Endothelial cell of umbilical vein (primary cell): ENCODE results near the gene MAP1LC3B. TPM values are rescaled to one million over a fixed set of nuclear protein-coding genes. Genes with fewer than 3 reads are reported as not detected.

Experiments used
- BruUV-seq: library from RNA; stranded (reverse); fragments of 400-500 nt; replicated peaks from 2 replicates; lab custom pipeline; 2021; lab: Mats Ljungman, UMichigan
- CTCF ChIA-PET: fragments of 300-600, 350-600 bp; sonication (Branson Sonifier 250); formaldehyde crosslinking; loops from one replicate; lab custom pipeline; 2021; ENCODE audit warnings: antibody characterized with exemption, inconsistent platforms; lab: Charles Lee
- POLR2A ChIA-PET: fragments of 300-600, 350-600 bp; sonication (Branson Sonifier 250); formaldehyde crosslinking; loops from one replicate; lab custom pipeline; 2021; ENCODE audit warnings: antibody characterized with exemption, inconsistent platforms; lab: Charles Lee
- DNase-seq: peaks from one replicate; pipeline ENCODE4 v3.0.0-alpha.2; 2011; ENCODE audit warnings: low read depth, low spot score
- FAIRE-seq: peaks from 2 replicates; lab custom pipeline; 2011; peaks lifted over from hg19 to GRCh38; lab: Jason Lieb, UNC
- H2AFZ ChIP-seq: 2 replicates; pipeline ENCODE4 v1.6.0; 2012; ENCODE audit warnings: low read depth, low read length, control low read depth, inconsistent platforms
- H3K27ac ChIP-seq: 2 replicates; pipeline ENCODE4 v1.5.1; 2011; ENCODE audit warnings: low read depth, mild to moderate bottlenecking, control low read depth, low read length, moderate library complexity; ENCODE audit not compliant: insufficient read depth
- H3K27me3 ChIP-seq, 2 experiments: 2 replicates each; pipeline versions ENCODE4 v1.6.0 to v1.6.1; 2011; ENCODE audit warnings: low read length in 2 of 2, mixed read lengths in 1 of 2; ENCODE audit not compliant: control insufficient read depth in 2 of 2, insufficient read depth in 2 of 2
- H3K36me3 ChIP-seq, 2 experiments: 2 replicates in 1 of 2; 3 replicates in 1 of 2; pipeline ENCODE4 v1.5.1; 2011; ENCODE audit warnings: low read length in 2 of 2, mild to moderate bottlenecking in 1 of 2, moderate library complexity in 1 of 2; ENCODE audit not compliant: control insufficient read depth in 2 of 2, insufficient read depth in 2 of 2; ENCODE audit errors: extremely low read depth in 1 of 2
- H3K4me1 ChIP-seq: 3 replicates; pipeline ENCODE4 v1.5.1; 2011; ENCODE audit warnings: mild to moderate bottlenecking, low read length; ENCODE audit not compliant: control insufficient read depth, insufficient read depth; ENCODE audit errors: extremely low read depth
- H3K4me2 ChIP-seq: 2 replicates; pipeline ENCODE4 v1.6.1; 2011; ENCODE audit warnings: low read length, control low read depth, mixed read lengths; ENCODE audit not compliant: insufficient read depth
- H3K4me3 ChIP-seq, 3 experiments: fragments of 200-600 bp in 1 of 3; sonication (generic), shearing (Covaris generic) in 1 of 3; replicated peaks in 1 of 3; 2 replicates each; pipeline ENCODE4 v1.5.1; 2011 to 2016; ENCODE audit warnings: control low read depth in 3 of 3, low read length in 3 of 3, mild to moderate bottlenecking in 2 of 3, inconsistent platforms in 1 of 3, low read depth in 1 of 3, moderate library complexity in 1 of 3; ENCODE audit not compliant: insufficient read depth in 1 of 3
- H3K79me2 ChIP-seq: 2 replicates; pipeline ENCODE4 v1.6.0; 2012; ENCODE audit warnings: low read length, inconsistent platforms; ENCODE audit not compliant: control insufficient read depth, insufficient read depth
- H3K9ac ChIP-seq: replicated peaks from 2 replicates; pipeline ENCODE3; 2011; ENCODE audit warnings: low read length, control low read depth; ENCODE audit not compliant: insufficient read depth; ENCODE audit errors: extremely low read depth
- H3K9me1 ChIP-seq: replicated peaks from 3 replicates; pipeline ENCODE4 v1.6.0; 2011; ENCODE audit warnings: mild to moderate bottlenecking, low read length; ENCODE audit not compliant: control insufficient read depth, insufficient read depth; ENCODE audit errors: extremely low read depth
- H3K9me3 ChIP-seq: replicated peaks from 2 replicates; pipeline ENCODE4 v1.5.1; 2012; ENCODE audit warnings: low read length, inconsistent platforms; ENCODE audit not compliant: control insufficient read depth, insufficient read depth
- H4K20me1 ChIP-seq: replicated peaks from 2 replicates; pipeline ENCODE3; 2011; ENCODE audit warnings: mild to moderate bottlenecking, low read length; ENCODE audit not compliant: control insufficient read depth, insufficient read depth; ENCODE audit errors: extremely low read depth
- CTCF ChIP-seq, 2 donors: IDR thresholded peaks; 1 replicate in 1 of 2; 2 replicates in 1 of 2; pipeline ENCODE4 v1.5.1; 2011; ENCODE audit warnings: low read length in 2 of 2, mild to moderate bottlenecking in 2 of 2, moderate library complexity in 2 of 2, control low read depth in 1 of 2, inconsistent platforms in 1 of 2, low read depth in 1 of 2; ENCODE audit not compliant: insufficient read depth in 1 of 2; ENCODE audit errors: extremely low read depth in 1 of 2
- EZH2 ChIP-seq: IDR thresholded peaks from 2 replicates; pipeline ENCODE4 v1.6.1; 2012; ENCODE audit warnings: borderline replicate concordance, low read depth, mild to moderate bottlenecking, moderate library complexity, low read length, inconsistent platforms; ENCODE audit not compliant: severe bottlenecking
- FOS ChIP-seq: IDR thresholded peaks from 2 replicates; pipeline ENCODE4 v1.6.1; 2011; ENCODE audit warnings: mild to moderate bottlenecking, low read length, moderate library complexity, borderline replicate concordance; ENCODE audit not compliant: insufficient read depth
- GATA2 ChIP-seq: IDR thresholded peaks from 2 replicates; pipeline ENCODE4 v1.7.0; 2011; ENCODE audit warnings: low read depth, mild to moderate bottlenecking, moderate library complexity, mixed read lengths, low read length; ENCODE audit not compliant: insufficient read length, insufficient read depth
- JUN ChIP-seq: IDR thresholded peaks from 2 replicates; pipeline ENCODE4 v1.6.1; 2011; ENCODE audit warnings: borderline replicate concordance, low read depth; ENCODE audit not compliant: insufficient read length, insufficient read depth
- MAX ChIP-seq: IDR thresholded peaks from 2 replicates; pipeline ENCODE4 v1.6.1; 2011; ENCODE audit not compliant: insufficient read depth, insufficient read length
- MYC ChIP-seq: IDR thresholded peaks from one replicate; pipeline ENCODE4 v1.6.1; 2011; ENCODE audit warnings: mild to moderate bottlenecking, low read depth, low read length
- POLR2A ChIP-seq: IDR thresholded peaks from 2 replicates; pipeline ENCODE4 v1.6.1; 2012; ENCODE audit warnings: low read depth, mild to moderate bottlenecking, control low read depth, low read length
- POLR2AphosphoS5 ChIP-seq: IDR thresholded peaks from 2 replicates; pipeline ENCODE4 v1.6.1; 2012; ENCODE audit warnings: low read depth, mild to moderate bottlenecking, control low read depth, low read length, moderate library complexity; ENCODE audit not compliant: insufficient read depth
- dilution Hi-C: fragments of 300-500 bp; cut with MboI; formaldehyde crosslinking; loops from one replicate; pipeline ENCODE4 v1.15.0; 2019; ENCODE audit warnings: low sequenced_read_pairs; ENCODE audit not compliant: extremely low pct_ligation_motif_present
- intact Hi-C: fragments of 100-400 bp; cut with micrococcal nuclease; formaldehyde crosslinking; loops from one replicate; pipeline ENCODE4 v1.10.0; 2022
- polyA plus RNA-seq, 4 experiments: library from polyadenylated mRNA; depleted of rRNA in 3 of 4; stranded (reverse) in 3 of 4; unstranded in 1 of 4; fragments of >200 nt; gene quantifications; 2 replicates each; pipeline versions ENCODE4 v1.2.1 to v1.2.3, GENCODE V29; 2011 to 2012; ENCODE audit warnings: missing spikeins in 1 of 4
- total RNA-seq: library from RNA; stranded (reverse); gene quantifications from 2 replicates; pipeline ENCODE4 v1.2.3, GENCODE V29; 2021

Gene MAP1LC3B
- total and polyA plus RNA-seq, 2 donors (not counting 3 experiments of a cell fraction or from before 2014, with no cell fraction given) = 40.7 to 99.9 TPM

GRCh38 chr16:87431926-87432325 lies 39.8 kb downstream of the MAP1LC3B start:
- H3K79me2 ChIP-seq = peaks cover 6% of the 10 kb centered on the region
- no peak overlapping the region for H3K9ac ChIP-seq
- FAIRE-seq (no peak), DNase-seq (no peak)
- no peak overlapping the region for H3K4me3 ChIP-seq
- intact Hi-C loops (no loop called here), dilution Hi-C loops (no loop called here)
- H3K27ac ChIP-seq = no peak overlapping the region
- no peaks in the 10 kb centered on the region for H4K20me1 ChIP-seq
- no peaks in the 10 kb centered on the region for H3K27me3 ChIP-seq
- H3K4me2 ChIP-seq = no peak overlapping the region
- no peak overlapping the region for H2AFZ ChIP-seq
- H3K9me3 ChIP-seq = no peaks in the 10 kb centered on the region
- ChIA-PET CTCF (interaction anchor here (1.3 to 5.2 kb wide), 2 partner anchors 15 to 140 kb away, joined by 4 to 16 read pairs; no protein-coding TSS in a partner anchor), POLR2A (no interaction called here)
- peaks cover 17% of the 10 kb centered on the region for H3K4me1 ChIP-seq
- TF ChIP-seq GATA2 = no peak
- TF ChIP-seq POLR2A = no peak
- no peak for TF ChIP-seq MAX
- TF ChIP-seq CTCF (IDR thresholded peaks at IDR 0.05; ENCODE audit: extremely low read depth in 1 of 2, insufficient read depth in 1 of 2, low read depth in 1 of 2, low read length in 2 of 2) = no peak
- TF ChIP-seq MYC = no peak
- TF ChIP-seq POLR2AphosphoS5 = no peak
- TF ChIP-seq FOS = no peak
- TF ChIP-seq EZH2 = no peak
- no peak for TF ChIP-seq JUN
- peaks cover 0 to 12% of the 10 kb centered on the region in 2 experiments for H3K36me3 ChIP-seq
- no TSS peak for BruUV-seq
- no peaks in the 10 kb centered on the region for H3K9me1 ChIP-seq
